ENCODE measurements around the gene CHRNA9.
A peak's percentile ranks its signal among the peaks of the same experiment; 100 is the strongest.
"Not testable (repeated sequence)": the region's sequence is repeated elsewhere in the genome, so short reads cannot be mapped to it uniquely, and the experiment has no call there.

The CHRNA9 gene

DNA sequence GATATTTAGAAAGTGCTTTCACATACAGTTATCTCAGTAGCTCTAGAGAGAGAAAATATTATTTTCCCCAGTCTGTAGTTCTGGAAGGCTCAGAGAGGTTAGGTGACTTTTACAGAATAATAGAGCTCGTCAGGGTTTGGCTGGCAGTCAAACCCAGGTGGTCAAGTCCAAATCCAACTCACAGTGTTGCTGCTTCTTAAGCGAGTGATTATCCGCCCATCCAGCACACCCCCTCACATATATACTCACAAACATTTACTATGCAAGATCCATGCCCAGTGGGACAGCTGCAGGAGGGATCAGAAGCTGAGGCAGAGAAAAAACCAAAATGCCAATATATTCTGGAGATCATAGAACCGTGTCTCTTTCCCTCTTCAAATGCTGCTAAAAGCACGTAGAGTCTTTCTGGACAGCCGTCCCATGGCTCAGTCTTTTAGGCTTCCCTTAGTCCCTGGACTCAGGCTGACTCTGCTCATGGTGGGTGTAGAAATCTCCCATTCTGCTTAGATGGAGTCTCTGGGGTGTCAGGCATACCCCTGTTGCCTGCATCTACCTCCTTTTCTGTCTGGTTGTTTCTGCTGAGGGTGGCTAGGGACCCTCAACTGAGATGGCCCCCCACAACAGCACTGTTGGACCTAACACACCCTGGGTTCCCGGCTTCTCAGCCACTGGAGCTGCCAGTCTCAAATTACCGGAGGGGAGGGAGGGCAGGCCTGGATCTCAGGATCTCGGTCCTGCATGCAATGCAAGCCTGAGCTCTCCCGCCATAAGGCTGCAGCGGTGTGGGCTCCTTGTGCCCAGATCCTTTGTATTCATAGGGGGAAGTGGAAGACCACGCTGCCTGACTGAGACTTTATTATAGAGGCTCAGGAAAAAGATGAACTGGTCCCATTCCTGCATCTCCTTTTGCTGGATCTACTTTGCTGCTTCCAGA, at the start of gene CHRNA9:
Gene CHRNA9, plus strand, starts transcription at position 743 of the 934 bp plus-strand sequence. Its CDS starts 135 bp downstream, at position 878.
- H3K4me1 Mint-ChIP-seq (ENCODE audit: low read depth): peaks cover under 1% of the 10 kb centered on the region
- no peaks in the 10 kb centered on the region for H3K36me3 Mint-ChIP-seq (ENCODE audit: low read depth)
- no peak within 1 kb of the TSS for H3K4me3 Mint-ChIP-seq
- no peaks in the 10 kb centered on the region for H3K9me3 Mint-ChIP-seq
- H3K27ac Mint-ChIP-seq: no peak within 1 kb of the TSS
- H3K27me3 Mint-ChIP-seq: no peaks in the 10 kb centered on the region

DNA sequence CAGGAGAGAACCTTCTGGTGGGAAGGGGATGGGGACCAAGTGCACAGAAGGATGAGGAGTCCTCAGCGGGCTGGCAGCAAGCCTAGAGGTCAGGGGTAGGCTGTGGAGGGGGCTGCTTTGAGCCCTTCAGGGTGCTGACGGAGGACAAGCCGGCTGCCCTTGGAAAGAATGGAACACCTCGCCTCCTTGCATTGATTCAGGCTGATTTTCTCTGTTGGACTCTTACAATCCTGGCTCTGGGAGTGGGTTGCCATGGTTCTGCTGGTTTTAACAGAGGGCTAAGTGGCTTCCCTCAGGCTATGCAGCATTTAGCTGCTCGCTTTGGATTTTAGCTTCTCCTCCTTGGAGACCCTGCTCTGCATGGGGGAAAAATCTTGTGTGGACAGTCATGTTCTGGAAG, 49.4 kb upstream of the CHRNA9 start:
- Mint-ChIP-seq H3K9me3 (peaks cover 19% of the 10 kb centered on the region), H3K27ac (peak overlapping the region; percentile 82), H3K27me3 (no peaks in the 10 kb centered on the region), H3K4me3 (no peak overlapping the region), H3K36me3 (ENCODE audit: low read depth) (peaks cover 21% of the 10 kb centered on the region), H3K4me1 (ENCODE audit: low read depth) (peaks cover 92% of the 10 kb centered on the region)

GRCh38 chr4:40288566-40288965, 46.6 kb upstream of the CHRNA9 start:
- H3K4me1 Mint-ChIP-seq (ENCODE audit: low read depth): peaks cover 91% of the 10 kb centered on the region

GRCh38 chr4:40289366-40290188, 45.6 kb upstream of the CHRNA9 start:
- Mint-ChIP-seq H3K4me1 (ENCODE audit: low read depth) (peaks cover 81% of the 10 kb centered on the region), H3K36me3 (ENCODE audit: low read depth) (peaks cover 7% of the 10 kb centered on the region), H3K9me3 (peaks cover 8% of the 10 kb centered on the region), H3K27ac (peak overlapping the region; percentile 96), H3K4me3 (peak overlapping the region; percentile 69), H3K27me3 (no peaks in the 10 kb centered on the region)

More at GRCh38 chr4:40288566-40288965, 46.6 kb upstream of the CHRNA9 start:
- Mint-ChIP-seq H3K27me3 (no peaks in the 10 kb centered on the region), H3K27ac (peak overlapping the region; percentile 96), H3K36me3 (ENCODE audit: low read depth) (peaks cover 10% of the 10 kb centered on the region), H3K9me3 (peaks cover 12% of the 10 kb centered on the region), H3K4me3 (peak overlapping the region; percentile 69)

DNA sequence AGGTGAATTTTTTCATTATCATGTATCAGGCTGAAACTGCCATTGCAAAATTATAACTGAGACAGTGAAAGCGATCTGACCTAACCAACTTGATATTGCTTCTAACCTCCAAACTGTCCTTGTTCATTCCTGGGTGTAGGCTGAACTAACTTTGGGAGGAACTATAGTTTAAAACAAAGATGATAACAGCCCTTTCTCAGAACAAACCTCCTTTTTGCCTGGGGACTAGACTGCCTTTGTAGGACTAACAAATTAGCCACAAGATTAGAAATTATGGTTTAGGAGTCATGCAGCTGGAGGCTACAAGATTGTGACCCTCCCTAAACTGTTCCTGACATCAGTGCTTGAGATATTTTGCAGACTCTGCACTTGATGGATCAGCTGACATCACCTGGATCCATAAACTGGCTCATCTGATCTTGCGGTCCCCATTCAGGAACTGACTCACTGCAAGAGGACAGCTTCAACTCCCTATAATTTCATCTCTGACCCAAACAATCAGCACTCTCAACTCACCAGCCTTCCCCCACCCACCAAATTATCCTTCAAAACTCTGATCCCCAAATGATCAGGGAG, 44.4 kb upstream of the CHRNA9 start:
- peak overlapping the region; percentile 96 for H3K27ac Mint-ChIP-seq
- peaks cover 70% of the 10 kb centered on the region for H3K4me1 Mint-ChIP-seq (ENCODE audit: low read depth)
- H3K4me3 Mint-ChIP-seq; H3K9me3 Mint-ChIP-seq; H3K36me3 Mint-ChIP-seq (ENCODE audit: low read depth); H3K27me3 Mint-ChIP-seq: not testable (repeated sequence)

DNA sequence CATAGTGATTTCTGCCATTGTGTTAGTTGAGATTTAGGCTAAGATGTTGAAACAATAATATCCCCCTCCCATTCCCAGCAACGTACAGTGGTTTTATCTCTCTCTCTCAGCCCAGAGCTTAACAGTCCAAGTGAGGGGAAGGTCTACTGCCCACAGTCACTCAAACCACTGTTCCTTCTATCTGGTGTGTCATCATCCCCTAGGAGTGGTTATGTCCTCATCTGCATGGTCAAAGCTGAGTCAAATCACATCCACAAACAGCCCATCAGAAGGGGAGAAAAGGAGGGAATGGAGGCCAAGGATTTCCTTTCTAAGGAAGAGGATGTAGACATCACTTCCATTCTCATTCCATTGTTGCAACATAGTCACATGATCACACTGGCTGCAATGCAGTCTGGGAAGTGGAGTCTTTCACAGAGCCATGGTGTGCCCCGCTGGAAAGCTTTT, 42.8 kb upstream of the CHRNA9 start:
- H3K4me3 Mint-ChIP-seq: peak overlapping the region; percentile 14
- peak overlapping the region; percentile 84 for H3K27ac Mint-ChIP-seq

GRCh38 chr4:40294339-40294738, 40.8 kb upstream of the CHRNA9 start:
- no peak overlapping the region for H3K27ac Mint-ChIP-seq
- peaks cover 63% of the 10 kb centered on the region for H3K4me1 Mint-ChIP-seq (ENCODE audit: low read depth)
- H3K4me3 Mint-ChIP-seq: no peak overlapping the region
- no peaks in the 10 kb centered on the region for H3K27me3 Mint-ChIP-seq
- H3K9me3 Mint-ChIP-seq: peaks cover 5% of the 10 kb centered on the region
- peaks cover 4% of the 10 kb centered on the region for H3K36me3 Mint-ChIP-seq (ENCODE audit: low read depth)

More for the DNA sequence above, 42.8 kb upstream of the CHRNA9 start:
- Mint-ChIP-seq H3K9me3 (peaks cover 5% of the 10 kb centered on the region), H3K27me3 (no peaks in the 10 kb centered on the region), H3K4me1 (ENCODE audit: low read depth) (peaks cover 63% of the 10 kb centered on the region), H3K36me3 (ENCODE audit: low read depth) (peaks cover 4% of the 10 kb centered on the region)

- not testable (repeated sequence) for H3K4me3 Mint-ChIP-seq; H3K9me3 Mint-ChIP-seq; H3K27me3 Mint-ChIP-seq; H3K27ac Mint-ChIP-seq; H3K36me3 Mint-ChIP-seq (ENCODE audit: low read depth)
- peaks cover 62% of the 10 kb centered on the region for H3K4me1 Mint-ChIP-seq (ENCODE audit: low read depth)
Observed at GRCh38 chr4:40295030-40295429, 40.1 kb upstream of the CHRNA9 start.

GRCh38 chr4:40295572-40295971, 39.6 kb upstream of the CHRNA9 start:
- H3K9me3 Mint-ChIP-seq: peaks cover 5% of the 10 kb centered on the region
- H3K36me3 Mint-ChIP-seq (ENCODE audit: low read depth): peaks cover 4% of the 10 kb centered on the region
- no peaks in the 10 kb centered on the region for H3K27me3 Mint-ChIP-seq
- H3K4me3 Mint-ChIP-seq: no peak overlapping the region
- no peak overlapping the region for H3K27ac Mint-ChIP-seq
- H3K4me1 Mint-ChIP-seq (ENCODE audit: low read depth): peaks cover 62% of the 10 kb centered on the region

- no peak overlapping the region for H3K4me3 Mint-ChIP-seq
- H3K9me3 Mint-ChIP-seq: peaks cover 4% of the 10 kb centered on the region
- H3K36me3 Mint-ChIP-seq (ENCODE audit: low read depth): peaks cover 4% of the 10 kb centered on the region
- H3K27ac Mint-ChIP-seq: no peak overlapping the region
- H3K4me1 Mint-ChIP-seq (ENCODE audit: low read depth): peaks cover 65% of the 10 kb centered on the region
- no peaks in the 10 kb centered on the region for H3K27me3 Mint-ChIP-seq
Observed at GRCh38 chr4:40299126-40299525, 36.0 kb upstream of the CHRNA9 start.

GRCh38 chr4:40299811-40300292, 35.3 kb upstream of the CHRNA9 start:
- H3K27ac Mint-ChIP-seq: peak overlapping the region; percentile 88
- peaks cover 9% of the 10 kb centered on the region for H3K9me3 Mint-ChIP-seq
- peaks cover 10% of the 10 kb centered on the region for H3K36me3 Mint-ChIP-seq (ENCODE audit: low read depth)
- no peak overlapping the region for H3K4me3 Mint-ChIP-seq
- peaks cover 71% of the 10 kb centered on the region for H3K4me1 Mint-ChIP-seq (ENCODE audit: low read depth)
- no peaks in the 10 kb centered on the region for H3K27me3 Mint-ChIP-seq

DNA sequence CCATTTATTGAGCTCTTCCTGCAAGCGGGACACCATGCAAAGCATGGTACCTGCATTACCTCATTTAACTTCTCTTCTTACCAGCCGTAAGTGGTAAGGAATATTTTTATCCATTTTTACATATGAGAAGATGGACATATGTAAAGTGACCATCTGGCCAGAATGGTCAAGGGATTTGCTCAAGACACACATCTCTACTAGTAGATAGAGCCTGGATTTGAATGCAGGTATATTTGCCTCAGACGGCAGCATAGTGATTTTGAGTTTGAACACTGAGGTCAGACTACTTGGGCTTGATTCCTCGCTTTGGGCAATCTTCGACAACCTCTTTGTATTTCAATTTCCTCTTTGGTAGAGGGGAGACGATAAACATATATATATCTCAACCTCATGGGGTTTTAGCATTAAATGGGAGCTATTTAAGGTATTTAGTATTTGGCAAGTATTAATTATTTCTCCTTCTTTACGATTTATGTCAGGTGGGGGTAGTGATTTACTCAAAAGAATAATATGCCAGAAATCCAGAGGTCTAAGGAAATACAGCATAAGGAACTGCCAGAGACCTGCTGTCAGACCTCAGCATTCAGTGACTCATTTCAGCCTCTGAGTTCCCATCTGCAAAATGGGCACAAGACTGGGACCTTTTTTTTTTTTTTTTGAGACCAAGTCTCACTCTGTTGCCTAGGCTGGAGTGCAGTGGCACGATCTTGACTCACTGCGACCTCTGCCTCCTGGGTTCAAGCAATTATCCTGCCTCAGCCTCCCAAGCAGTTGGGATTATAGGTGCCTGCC, 34.6 kb upstream of the CHRNA9 start:
- peaks cover 78% of the 10 kb centered on the region for H3K4me1 Mint-ChIP-seq (ENCODE audit: low read depth)
- H3K27ac Mint-ChIP-seq: peak overlapping the region; percentile 88
- peak overlapping the region; percentile 33 for H3K4me3 Mint-ChIP-seq
- peaks cover 10% of the 10 kb centered on the region for H3K9me3 Mint-ChIP-seq
- no peaks in the 10 kb centered on the region for H3K27me3 Mint-ChIP-seq
- peaks cover 12% of the 10 kb centered on the region for H3K36me3 Mint-ChIP-seq (ENCODE audit: low read depth)

- peak overlapping the region; percentile 88 for H3K27ac Mint-ChIP-seq
- H3K4me3 Mint-ChIP-seq: peak overlapping the region; percentile 66
- H3K36me3 Mint-ChIP-seq (ENCODE audit: low read depth): peaks cover 12% of the 10 kb centered on the region
- peaks cover 10% of the 10 kb centered on the region for H3K9me3 Mint-ChIP-seq
- H3K27me3 Mint-ChIP-seq: no peaks in the 10 kb centered on the region
- peaks cover 89% of the 10 kb centered on the region for H3K4me1 Mint-ChIP-seq (ENCODE audit: low read depth)
Observed at GRCh38 chr4:40301603-40302002, 33.5 kb upstream of the CHRNA9 start.

GRCh38 chr4:40303751-40304150, 31.4 kb upstream of the CHRNA9 start:
- peaks cover 10% of the 10 kb centered on the region for H3K9me3 Mint-ChIP-seq
- H3K4me1 Mint-ChIP-seq (ENCODE audit: low read depth): peaks cover 91% of the 10 kb centered on the region
- peaks cover 12% of the 10 kb centered on the region for H3K36me3 Mint-ChIP-seq (ENCODE audit: low read depth)
- H3K4me3 Mint-ChIP-seq: no peak overlapping the region
- no peaks in the 10 kb centered on the region for H3K27me3 Mint-ChIP-seq
- H3K27ac Mint-ChIP-seq: peak overlapping the region; percentile 16
